ENCODE results near the gene PRR22.
"Not testable (repeated sequence)": the region's sequence is repeated elsewhere in the genome, so short reads cannot be mapped to it uniquely, and the experiment has no call there.

Gene PRR22

GRCh38 chr19:5790559-5791520 is 6.3 kb upstream of the PRR22 start, which contains the start of gene DUS3L:
DUS3L (minus strand) TSS chr19:5791163; CDS start chr19:5791141, 22 bp downstream.
- peak; percentile 94 for DNase-seq

GRCh38 chr19:5789886-5790558 is 5.5 kb upstream of the PRR22 start:
- no peak for DNase-seq

- DNase-seq = no peak
These were observed 4.8 kb upstream of the PRR22 start for GRCh38 chr19:5789351-5789761.

DNA sequence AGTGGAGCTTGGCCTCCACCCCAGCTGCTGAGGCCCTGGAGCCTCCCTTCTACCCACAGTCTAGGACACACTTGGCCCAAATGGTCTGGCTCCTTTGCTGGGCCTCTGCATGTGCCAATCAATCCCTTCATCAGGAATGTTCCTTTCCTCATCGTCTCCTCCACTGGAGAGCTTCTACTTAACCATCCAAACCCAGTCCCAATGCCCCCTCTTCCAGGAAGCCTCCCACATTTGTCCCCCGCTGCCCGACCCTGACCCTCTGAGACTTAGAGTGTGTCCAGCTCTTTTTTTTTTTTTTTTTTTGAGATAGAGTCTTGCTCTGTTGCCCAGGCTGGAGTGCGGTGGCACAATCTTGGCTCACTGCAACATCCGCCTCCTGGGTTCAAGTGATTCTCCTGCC is 3.9 kb upstream of the PRR22 start:
- DNase-seq = no peak

- DNase-seq = no peak
These were observed 3.0 kb upstream of the PRR22 start for GRCh38 chr19:5787409-5788182.

GRCh38 chr19:5786593-5787408 is 2.3 kb upstream of the PRR22 start:
- DNase-seq = no peak

- no peak for DNase-seq
These were observed 877 bp upstream of the PRR22 start for GRCh38 chr19:5785423-5785822.

DNA sequence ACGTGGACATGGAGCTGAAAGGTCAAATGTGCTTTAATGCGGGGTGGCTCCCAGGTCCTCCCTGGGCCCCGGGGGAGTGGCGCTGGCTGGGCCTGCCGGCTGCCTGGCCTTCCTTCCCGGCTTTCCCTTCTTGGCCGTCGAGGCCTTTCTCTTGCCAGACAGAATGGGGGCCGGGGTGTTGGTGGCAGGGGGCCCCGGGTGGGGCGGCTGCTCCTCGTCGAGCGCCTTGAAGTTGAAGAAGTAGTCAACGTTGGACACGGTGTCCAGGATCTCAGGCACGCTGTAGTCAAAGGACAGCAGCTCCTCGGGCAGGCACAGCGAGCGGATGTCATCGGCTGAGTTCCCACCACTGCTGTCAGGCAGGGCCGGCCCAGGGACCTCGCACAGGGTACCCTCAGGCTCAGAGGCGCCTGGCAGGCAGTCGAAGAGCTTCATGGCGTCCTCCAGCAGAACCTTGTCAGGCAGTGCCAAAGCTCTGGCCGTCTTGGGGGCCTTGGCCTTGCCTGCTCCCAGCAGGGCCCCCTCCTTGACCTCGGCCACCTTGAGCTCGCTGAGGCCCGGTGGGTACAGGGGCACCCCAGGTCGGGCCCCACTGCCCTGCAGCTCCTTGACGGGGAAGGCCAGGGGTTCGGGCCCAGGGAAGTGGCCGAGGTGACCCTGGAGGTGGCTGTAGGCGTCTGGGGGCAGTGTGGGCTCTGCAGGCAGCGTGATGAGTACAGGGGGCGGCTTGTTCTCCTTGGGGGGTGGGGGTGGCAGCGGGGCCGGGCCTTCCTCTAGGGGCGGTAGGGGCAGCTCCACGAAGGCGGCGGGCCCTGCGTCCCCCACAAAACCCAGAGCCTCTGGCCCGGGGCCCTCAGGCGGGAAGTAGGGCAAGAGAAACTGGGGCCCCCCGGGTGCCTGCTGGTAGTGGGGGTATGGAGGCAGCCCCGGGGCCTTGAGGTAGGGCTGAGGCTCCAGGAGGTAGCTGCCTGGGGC is 1.3 kb downstream of the PRR22 start:
- no peak for DNase-seq

GRCh38 chr19:5782322-5782721 is 2.2 kb downstream of the PRR22 start:
- no peak for DNase-seq

DNA sequence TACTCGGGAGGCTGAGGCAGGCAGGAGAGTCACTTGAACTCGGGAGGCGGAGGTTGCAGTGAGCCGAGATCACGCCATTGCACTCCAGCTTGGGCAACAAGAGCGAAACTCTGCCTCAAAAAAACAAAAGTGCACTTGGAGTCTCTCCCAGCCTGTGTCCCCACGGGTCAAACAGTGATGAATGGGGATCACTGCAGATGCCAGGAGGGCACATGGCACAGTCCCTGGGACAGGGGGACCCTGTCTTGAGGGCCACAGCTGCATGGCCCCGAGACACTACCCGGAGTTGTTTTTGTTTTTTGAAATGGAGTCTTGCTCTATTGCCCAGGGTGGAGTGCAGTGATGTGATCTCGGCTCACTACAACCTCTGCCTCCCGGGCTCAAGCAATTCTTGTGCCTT is 3.6 kb downstream of the PRR22 start:
- not testable (repeated sequence) for DNase-seq

DNA sequence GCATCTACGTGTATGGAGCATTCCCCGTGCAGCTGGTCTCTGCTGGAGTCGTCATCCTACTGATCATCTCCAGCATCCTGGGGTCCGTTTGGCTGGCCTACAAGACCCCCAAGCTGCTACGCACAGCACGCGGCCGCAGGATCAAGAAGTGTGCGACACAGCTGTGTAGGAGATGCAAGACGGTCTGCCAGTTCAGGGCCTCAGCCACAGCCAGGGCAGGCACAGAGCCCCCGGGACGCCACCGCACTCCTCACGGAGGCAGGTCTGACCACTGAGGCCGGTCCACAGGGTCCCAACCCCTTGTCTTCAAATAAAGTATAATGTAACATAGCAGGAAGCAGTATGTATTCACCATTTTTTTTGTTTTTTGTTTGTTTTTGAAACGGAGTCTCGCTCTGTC is 6.1 kb downstream of the PRR22 start:
- DNase-seq = no peak

DNA sequence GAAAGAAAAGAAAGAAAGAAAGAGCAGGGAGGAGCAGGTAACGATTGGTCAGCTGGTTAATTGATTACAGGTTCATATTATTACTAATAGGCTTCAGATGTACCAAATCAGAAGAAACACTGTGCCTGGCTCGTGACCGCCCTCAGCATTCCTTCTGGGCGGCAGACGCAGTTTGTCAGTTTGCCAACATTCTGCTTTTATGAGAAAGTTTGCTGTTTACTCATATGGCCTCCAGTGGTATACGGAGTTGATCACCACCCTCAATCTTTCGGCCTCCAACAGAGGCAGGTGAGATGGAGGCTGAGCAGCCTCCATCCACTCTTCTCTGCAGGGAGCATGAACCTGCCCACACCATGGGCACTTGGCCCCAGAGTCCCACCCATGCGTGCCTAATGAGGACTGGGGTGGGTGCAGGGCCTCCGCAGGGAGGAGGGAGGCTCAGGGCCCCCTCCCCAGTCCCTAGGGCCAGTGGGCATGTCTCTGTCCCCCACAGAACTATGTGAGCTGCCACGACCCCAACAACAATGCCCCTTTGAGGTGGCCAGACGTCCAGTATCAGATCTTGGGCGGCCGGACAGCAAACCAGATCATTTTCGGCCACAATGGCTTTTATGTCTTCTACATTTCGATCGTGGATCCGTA is 8.8 kb downstream of the PRR22 start:
- no peak for DNase-seq

GRCh38 chr19:5774921-5775320 is 9.6 kb downstream of the PRR22 start:
- DNase-seq = no peak

GRCh38 chr19:5773276-5773675 is 11.3 kb downstream of the PRR22 start:
- no peak for DNase-seq

DNA sequence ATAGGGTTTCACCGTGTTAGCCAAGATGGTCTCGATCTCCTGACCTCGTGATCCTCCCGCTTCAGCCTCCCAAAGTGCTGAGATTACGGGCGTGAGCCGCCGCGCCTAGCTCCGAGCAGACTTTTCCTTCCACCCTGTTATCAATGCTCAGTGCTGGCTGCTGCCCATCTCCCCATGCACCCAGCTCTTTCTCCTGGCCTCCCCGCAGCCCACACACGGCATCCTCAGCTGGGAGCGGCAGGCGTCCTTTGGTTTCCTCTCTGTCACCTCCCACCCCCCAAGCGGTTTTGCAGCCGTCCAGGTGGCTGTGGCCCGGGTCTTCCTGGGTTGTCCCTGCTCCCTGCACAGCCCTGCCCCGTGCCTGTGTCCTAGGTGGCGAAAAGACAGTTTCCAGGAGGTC is 12.1 kb downstream of the PRR22 start:
- no peak for DNase-seq

- no peak for DNase-seq
These were observed 16.6 kb downstream of the PRR22 start for GRCh38 chr19:5767949-5768348.

GRCh38 chr19:5765220-5765619 is 19.3 kb downstream of the PRR22 start:
- no peak for DNase-seq

DNA sequence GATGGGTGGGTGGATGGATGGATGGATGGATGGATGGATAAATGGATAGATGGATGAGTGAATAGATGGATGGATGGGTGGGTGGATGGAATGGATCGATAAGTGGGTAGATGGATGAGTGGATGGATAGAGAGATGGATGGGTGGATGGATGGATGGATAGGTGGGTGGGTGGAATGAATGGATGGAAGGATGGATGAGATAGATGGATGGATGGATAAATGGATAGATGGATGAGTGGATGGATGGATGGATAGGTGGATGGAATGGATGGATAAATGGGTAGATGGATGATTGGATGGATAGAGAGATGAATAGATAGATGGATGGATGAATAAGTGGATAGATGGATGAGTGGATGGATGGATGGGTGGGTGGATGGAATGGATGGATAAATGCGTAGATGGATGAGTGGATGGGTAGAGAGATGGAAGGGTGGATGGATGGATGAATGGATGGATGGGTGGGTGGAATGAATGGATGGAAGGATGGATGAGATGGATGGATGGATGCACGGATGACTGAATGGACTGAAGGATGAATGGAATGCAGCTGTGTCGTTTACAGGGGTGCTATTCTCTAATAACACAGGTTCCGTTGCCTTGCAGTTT is 21.8 kb downstream of the PRR22 start:
- no peak for DNase-seq

GRCh38 chr19:5753743-5754142 is 30.8 kb downstream of the PRR22 start:
- DNase-seq = no peak

- no peak for DNase-seq
These were observed 32.8 kb downstream of the PRR22 start for GRCh38 chr19:5751709-5752108.

Data from activated naive CD4-positive, alpha-beta T cell treated with Interleukin-2 at 50 U/mL for 16 hours (primary cell).